Measurements from ENCODE around the gene ZIC1.

DNA sequence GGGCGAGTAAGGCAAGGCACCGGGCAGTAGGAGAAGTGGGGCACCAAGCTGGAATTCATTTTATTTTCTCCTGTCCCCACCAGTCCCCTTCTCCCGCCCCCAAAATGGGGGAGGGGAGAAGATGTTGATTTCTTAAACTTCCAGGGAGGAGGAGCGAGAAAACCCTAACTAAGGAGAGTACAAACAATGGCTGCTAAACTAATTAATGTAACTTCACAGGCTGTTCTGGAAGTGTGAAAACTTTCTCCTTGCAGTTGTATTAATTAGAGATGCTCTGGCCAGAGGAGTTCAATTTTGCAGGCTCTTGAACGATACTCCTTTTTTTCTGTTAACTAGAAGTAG is 14.3 kb upstream of the ZIC1 start:
- no peak for TF ChIP-seq GATA2 (IDR thresholded peaks at IDR 0.05; ENCODE audit: low read depth, low read length)
- TF ChIP-seq GATA3 (IDR thresholded peaks at IDR 0.05; ENCODE audit: low read depth, low read length), result no peak
